NCI-H146 (cell line): ENCODE results near the gene GUCY1A2.

ENCODE experiments used
- DNase-seq: peaks from one replicate; lab custom pipeline; 2025; lab: John Stamatoyannopoulos, UW

GUCY1A2 gene

GRCh38 chr11:106644824-106645223 lies 373.5 kb downstream of the GUCY1A2 start:
- no peak for DNase-seq

GRCh38 chr11:106642331-106642730 lies 375.9 kb downstream of the GUCY1A2 start:
- no peak for DNase-seq

DNA sequence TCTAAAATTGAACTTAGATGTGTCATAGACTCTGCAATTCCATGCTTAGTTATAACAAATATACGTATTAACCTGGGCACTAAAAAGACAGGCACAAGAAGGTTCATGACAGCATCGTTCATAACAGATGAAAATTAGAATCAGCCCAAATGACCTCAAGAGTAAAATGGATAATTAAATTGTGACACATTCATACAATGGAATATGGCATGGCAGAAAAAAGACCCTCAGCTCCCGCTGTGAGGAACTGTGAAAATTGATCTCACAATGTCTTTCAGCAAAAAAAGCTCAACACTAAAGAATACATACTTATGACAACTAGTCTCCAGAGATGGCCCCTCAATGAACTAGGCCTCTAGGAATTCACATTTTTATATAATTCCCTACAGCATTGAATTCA lies 386.0 kb downstream of the GUCY1A2 start:
- DNase-seq: no peak

- no peak for DNase-seq
Observed at GRCh38 chr11:106627694-106628093, 390.6 kb downstream of the GUCY1A2 start.

DNA sequence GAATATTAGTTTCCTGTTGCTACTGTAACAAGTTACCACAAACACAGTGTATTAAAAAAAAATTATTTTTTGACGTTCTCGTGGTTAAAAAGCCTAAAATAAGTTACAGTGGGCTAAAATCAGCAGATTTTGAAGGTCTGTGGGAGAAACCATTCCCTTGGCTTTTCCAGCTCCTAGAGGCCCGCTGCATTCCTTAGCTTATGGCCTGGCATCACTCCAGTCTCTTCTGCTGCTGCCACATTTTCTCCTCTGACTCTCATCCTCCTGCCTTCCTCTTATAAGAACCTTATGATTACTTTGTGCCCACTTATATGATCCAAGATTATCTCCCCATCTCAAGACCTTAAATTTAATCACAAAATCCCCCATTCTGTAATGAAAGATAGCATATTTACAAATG lies 392.7 kb downstream of the GUCY1A2 start:
- DNase-seq: no peak

DNA sequence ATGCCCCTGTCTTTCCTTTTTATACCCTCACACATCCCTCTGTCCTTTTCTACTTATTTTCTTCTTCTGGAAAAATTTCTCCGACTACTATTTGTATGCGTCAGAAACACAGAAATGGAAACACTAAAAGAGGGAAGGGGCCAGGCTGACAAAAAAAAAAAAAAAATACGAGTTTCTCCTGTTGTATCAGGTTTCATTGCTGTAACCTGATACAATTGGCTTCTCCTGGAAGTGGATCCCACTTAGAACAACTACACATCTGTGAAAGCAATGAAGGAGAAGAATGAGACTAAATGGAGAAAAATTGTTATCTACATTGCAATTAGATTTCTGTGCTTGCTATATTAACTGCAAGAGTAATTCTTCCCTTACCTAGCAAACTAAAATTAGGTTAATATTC lies 393.9 kb downstream of the GUCY1A2 start:
- no peak for DNase-seq
